ENCODE results near the gene CCNB1. TPM values are rescaled to one million over a fixed set of nuclear protein-coding genes. Genes with fewer than 3 reads are reported as not detected.

Gene CCNB1
- total and polyA plus RNA-seq, 4 donors = 1.0 to 82.5 (median 5.8) TPM

- Histone ChIP-seq H3K27me3 (ENCODE audit: control insufficient read depth in 4 of 4, insufficient read depth in 4 of 4, low read length in 3 of 4) (no peaks in the 10 kb centered on the region), H3K4me1 (ENCODE audit: control insufficient read depth in 4 of 4, insufficient read depth in 4 of 4, low read length in 3 of 4) (peaks cover 4 to 13% (median 10%) of the 10 kb centered on the region in 4 donors), H3K9ac (ENCODE audit: low read depth in 1 of 2, low read length in 2 of 2) (peak overlapping the region in 1 of 2 donors; percentile 26), H3K27ac (ENCODE audit: low read depth in 1 of 2, low read length in 2 of 2) (no peak overlapping the region), H3K36me3 (ENCODE audit: control insufficient read depth in 4 of 4, insufficient read depth in 3 of 4, low read depth in 1 of 4, low read length in 3 of 4) (no peaks in the 10 kb centered on the region), H3K9me3 (ENCODE audit: control insufficient read depth in 4 of 4, low read length in 3 of 4) (no peaks in the 10 kb centered on the region), H3K4me3 (ENCODE audit: low read depth in 1 of 3, low read length in 3 of 3) (peak overlapping the region in 2 of 3 donors; percentile 58 to 86)
- no peak for DNase-seq (ENCODE audit: low spot score)
- WGBS = 49% methylated on average over 8 of the region's 8 CpGs
- no peak for TF ChIP-seq FOXA2 (IDR thresholded peaks at IDR 0.05)
- TF ChIP-seq ATF3 (IDR thresholded peaks at IDR 0.05) = no peak
- no peak for TF ChIP-seq YY1 (IDR thresholded peaks at IDR 0.05)
- no peak for TF ChIP-seq EGR1 (IDR thresholded peaks at IDR 0.05; ENCODE audit: low read depth in 2 of 2)
Observed at GRCh38 chr5:69167929-69168328, 979 bp downstream of the CCNB1 start.

DNA sequence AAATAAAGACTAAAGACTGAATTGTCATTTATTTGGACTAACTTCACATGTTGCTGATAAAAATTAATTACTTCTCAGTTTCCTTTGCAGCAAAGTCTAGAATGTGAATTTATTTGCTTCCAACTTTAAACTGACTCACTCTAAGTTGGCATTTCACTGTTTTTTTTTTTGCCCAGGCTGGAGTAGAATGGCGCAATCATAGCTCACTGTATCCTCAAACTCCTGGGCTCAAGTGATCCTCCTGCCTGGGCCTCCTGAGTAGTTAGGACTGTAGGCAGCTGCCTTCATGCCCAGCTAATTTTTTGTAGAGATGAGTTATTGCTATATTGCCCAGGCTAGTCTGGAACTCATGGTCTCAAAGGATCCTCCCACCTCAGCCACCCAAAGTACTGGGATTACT, 3.5 kb downstream of the CCNB1 start:
- peaks cover 4 to 13% (median 10%) of the 10 kb centered on the region in 4 donors for H3K4me1 ChIP-seq (ENCODE audit: control insufficient read depth in 4 of 4, insufficient read depth in 4 of 4, low read length in 3 of 4)
- no peak overlapping the region for H3K27ac ChIP-seq (ENCODE audit: low read depth in 1 of 2, low read length in 2 of 2)
- DNase-seq (ENCODE audit: low spot score) = no peak
- no peaks in the 10 kb centered on the region for H3K27me3 ChIP-seq (ENCODE audit: control insufficient read depth in 4 of 4, insufficient read depth in 4 of 4, low read length in 3 of 4)
- no peak overlapping the region for H3K4me3 ChIP-seq (ENCODE audit: low read depth in 1 of 3, low read length in 3 of 3)
- 98% methylated on average over 1 of the region's 1 CpG for WGBS
- peaks cover 0 to 2% (median 0%) of the 10 kb centered on the region in 4 donors for H3K36me3 ChIP-seq (ENCODE audit: control insufficient read depth in 4 of 4, insufficient read depth in 3 of 4, low read depth in 1 of 4, low read length in 3 of 4)
- H3K9me3 ChIP-seq (ENCODE audit: control insufficient read depth in 4 of 4, low read length in 3 of 4) = no peaks in the 10 kb centered on the region
- no peak overlapping the region for H3K9ac ChIP-seq (ENCODE audit: low read depth in 1 of 2, low read length in 2 of 2)
- TF ChIP-seq NR2F2 (IDR thresholded peaks at IDR 0.05) (no peak), REST (IDR thresholded peaks at IDR 0.05) (no peak), JUND (IDR thresholded peaks at IDR 0.05) (no peak), RXRA (IDR thresholded peaks at IDR 0.05) (no peak), SP1 (IDR thresholded peaks at IDR 0.05) (no peak), HNF4A (conservative IDR thresholded peaks at IDR 0.05) (no peak), RAD21 (IDR thresholded peaks at IDR 0.05) (no peak), HNF4G (IDR thresholded peaks at IDR 0.05) (no peak), FOXA1 (IDR thresholded peaks at IDR 0.05) (no peak), ATF3 (IDR thresholded peaks at IDR 0.05) (no peak), EGR1 (IDR thresholded peaks at IDR 0.05; ENCODE audit: low read depth in 2 of 2) (no peak), YY1 (IDR thresholded peaks at IDR 0.05) (no peak), GABPA (IDR thresholded peaks at IDR 0.05 in 1 of 2, conservative IDR thresholded peaks at IDR 0.05 in 1 of 2) (no peak), TAF1 (conservative IDR thresholded peaks at IDR 0.05) (no peak), FOXA2 (IDR thresholded peaks at IDR 0.05) (no peak)
- TF ChIP-seq, protein P1, sequence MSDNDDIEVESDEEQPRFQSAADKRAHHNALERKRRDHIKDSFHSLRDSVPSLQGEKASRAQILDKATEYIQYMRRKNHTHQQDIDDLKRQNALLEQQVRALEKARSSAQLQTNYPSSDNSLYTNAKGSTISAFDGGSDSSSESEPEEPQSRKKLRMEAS (IDR thresholded peaks at IDR 0.05) = no peak
- TF ChIP-seq, protein P2, sequence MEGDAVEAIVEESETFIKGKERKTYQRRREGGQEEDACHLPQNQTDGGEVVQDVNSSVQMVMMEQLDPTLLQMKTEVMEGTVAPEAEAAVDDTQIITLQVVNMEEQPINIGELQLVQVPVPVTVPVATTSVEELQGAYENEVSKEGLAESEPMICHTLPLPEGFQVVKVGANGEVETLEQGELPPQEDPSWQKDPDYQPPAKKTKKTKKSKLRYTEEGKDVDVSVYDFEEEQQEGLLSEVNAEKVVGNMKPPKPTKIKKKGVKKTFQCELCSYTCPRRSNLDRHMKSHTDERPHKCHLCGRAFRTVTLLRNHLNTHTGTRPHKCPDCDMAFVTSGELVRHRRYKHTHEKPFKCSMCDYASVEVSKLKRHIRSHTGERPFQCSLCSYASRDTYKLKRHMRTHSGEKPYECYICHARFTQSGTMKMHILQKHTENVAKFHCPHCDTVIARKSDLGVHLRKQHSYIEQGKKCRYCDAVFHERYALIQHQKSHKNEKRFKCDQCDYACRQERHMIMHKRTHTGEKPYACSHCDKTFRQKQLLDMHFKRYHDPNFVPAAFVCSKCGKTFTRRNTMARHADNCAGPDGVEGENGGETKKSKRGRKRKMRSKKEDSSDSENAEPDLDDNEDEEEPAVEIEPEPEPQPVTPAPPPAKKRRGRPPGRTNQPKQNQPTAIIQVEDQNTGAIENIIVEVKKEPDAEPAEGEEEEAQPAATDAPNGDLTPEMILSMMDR (IDR thresholded peaks at IDR 0.05; ENCODE audit: low read depth, low read length, missing input control) = no peak
- TF ChIP-seq, protein P3, sequence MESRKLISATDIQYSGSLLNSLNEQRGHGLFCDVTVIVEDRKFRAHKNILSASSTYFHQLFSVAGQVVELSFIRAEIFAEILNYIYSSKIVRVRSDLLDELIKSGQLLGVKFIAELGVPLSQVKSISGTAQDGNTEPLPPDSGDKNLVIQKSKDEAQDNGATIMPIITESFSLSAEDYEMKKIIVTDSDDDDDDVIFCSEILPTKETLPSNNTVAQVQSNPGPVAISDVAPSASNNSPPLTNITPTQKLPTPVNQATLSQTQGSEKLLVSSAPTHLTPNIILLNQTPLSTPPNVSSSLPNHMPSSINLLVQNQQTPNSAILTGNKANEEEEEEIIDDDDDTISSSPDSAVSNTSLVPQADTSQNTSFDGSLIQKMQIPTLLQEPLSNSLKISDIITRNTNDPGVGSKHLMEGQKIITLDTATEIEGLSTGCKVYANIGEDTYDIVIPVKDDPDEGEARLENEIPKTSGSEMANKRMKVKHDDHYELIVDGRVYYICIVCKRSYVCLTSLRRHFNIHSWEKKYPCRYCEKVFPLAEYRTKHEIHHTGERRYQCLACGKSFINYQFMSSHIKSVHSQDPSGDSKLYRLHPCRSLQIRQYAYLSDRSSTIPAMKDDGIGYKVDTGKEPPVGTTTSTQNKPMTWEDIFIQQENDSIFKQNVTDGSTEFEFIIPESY (IDR thresholded peaks at IDR 0.05) = no peak

All from liver (tissue), 9 donors.